HepG2 (cell line): ENCODE data around the gene TMEM219. TPM values are rescaled to one million over a fixed set of nuclear protein-coding genes. Genes with fewer than 3 reads are reported as not detected.

ENCODE experiments used
- AFF4 ChIP-seq: sonication (generic); formaldehyde crosslinking; IDR thresholded peaks from 2 replicates; pipeline ENCODE4 v1.4.0; 2020; ENCODE audit warnings: missing genetic modification reagents
- ATF2 ChIP-seq: sonication (generic); formaldehyde crosslinking; IDR thresholded peaks from 2 replicates; pipeline ENCODE4 v1.4.0; 2020; ENCODE audit warnings: missing genetic modification reagents
- CENPT ChIP-seq: sonication (generic); formaldehyde crosslinking; IDR thresholded peaks from 2 replicates; pipeline ENCODE4 v1.8.0; 2022; ENCODE audit warnings: low read depth, mild to moderate bottlenecking, moderate library complexity, missing genetic modification reagents
- GPN1 ChIP-seq: sonication (generic); formaldehyde crosslinking; IDR thresholded peaks from 2 replicates; pipeline ENCODE4 v1.5.1; 2020; ENCODE audit warnings: missing genetic modification reagents, borderline replicate concordance
- IRF1 ChIP-seq: sonication (generic); formaldehyde crosslinking; IDR thresholded peaks from 2 replicates; pipeline ENCODE4 v1.4.0; 2020; ENCODE audit warnings: low read depth, mild to moderate bottlenecking, missing genetic modification reagents
- KDM5A ChIP-seq: fragments of 200-600 bp; sonication (generic); IDR thresholded peaks from 2 replicates; pipeline ENCODE4 v1.7.0; 2018; ENCODE audit warnings: antibody characterized with exemption, mild to moderate bottlenecking, low read length, borderline replicate concordance
- MTERF4 ChIP-seq: sonication (generic); formaldehyde crosslinking; IDR thresholded peaks from 2 replicates; pipeline ENCODE4 v1.8.0; 2023; ENCODE audit warnings: mild to moderate bottlenecking, missing genetic modification reagents
- NFKB2 ChIP-seq: sonication (generic); formaldehyde crosslinking; IDR thresholded peaks from 2 replicates; pipeline ENCODE4 v1.4.0; 2020; ENCODE audit warnings: missing genetic modification reagents, borderline replicate concordance
- PRPF4 ChIP-seq: fragments of 200-400 bp; formaldehyde crosslinking; IDR thresholded peaks from 2 replicates; pipeline ENCODE4 v1.6.1; 2016; ENCODE audit warnings: low read length, low read depth; ENCODE audit not compliant: poor library complexity, severe bottlenecking
- RBM22 ChIP-seq: fragments of 200-400 bp; formaldehyde crosslinking; optimal IDR thresholded peaks from 2 replicates; pipeline ENCODE3; 2017; ENCODE audit warnings: mild to moderate bottlenecking, low read length, moderate library complexity
- TOPORS ChIP-seq: sonication (generic); formaldehyde crosslinking; IDR thresholded peaks from 2 replicates; pipeline ENCODE4 v1.8.0; 2023; ENCODE audit warnings: mild to moderate bottlenecking, missing genetic modification reagents
- TP53 ChIP-seq: sonication (generic); formaldehyde crosslinking; conservative IDR thresholded peaks from 2 replicates; pipeline ENCODE4 v1.4.0; 2020; ENCODE audit warnings: missing genetic modification reagents
- ZBTB25 ChIP-seq: IDR thresholded peaks from 2 replicates; pipeline ENCODE4 v1.6.1; 2018; ENCODE audit warnings: missing genetic modification reagents
- ZFP1 ChIP-seq: IDR thresholded peaks from 2 replicates; pipeline ENCODE4 v1.6.1; 2016
- ZFP36 ChIP-seq: fragments of 150-350 bp; IDR thresholded peaks from 2 replicates; pipeline ENCODE4 v1.6.1; 2018; ENCODE audit warnings: borderline replicate concordance, low read length, low read depth; ENCODE audit not compliant: partially characterized antibody
- ZNF350 ChIP-seq: sonication (generic); formaldehyde crosslinking; IDR thresholded peaks from 2 replicates; pipeline ENCODE4 v1.4.0; 2020; ENCODE audit warnings: mild to moderate bottlenecking, low read depth, missing genetic modification reagents, borderline replicate concordance
- ZNF569 ChIP-seq: sonication (generic); formaldehyde crosslinking; IDR thresholded peaks from 2 replicates; pipeline ENCODE4 v1.5.0; 2020; ENCODE audit warnings: mild to moderate bottlenecking, missing genetic modification reagents, moderate library complexity, borderline replicate concordance
- ZNF691 ChIP-seq: sonication (generic); formaldehyde crosslinking; IDR thresholded peaks from 2 replicates; pipeline ENCODE4 v1.4.0; 2020; ENCODE audit warnings: missing genetic modification reagents, low read depth, mild to moderate bottlenecking, borderline replicate concordance
- ZNF761 ChIP-seq: sonication (generic); formaldehyde crosslinking; conservative IDR thresholded peaks from 2 replicates; pipeline ENCODE4 v1.4.0; 2020; ENCODE audit warnings: mild to moderate bottlenecking, missing genetic modification reagents
- ZNF839 ChIP-seq: sonication (generic); formaldehyde crosslinking; IDR thresholded peaks from 2 replicates; pipeline ENCODE4 v1.4.0; 2020; ENCODE audit warnings: missing genetic modification reagents, mild to moderate bottlenecking, borderline replicate concordance
- polyA plus RNA-seq, 8 experiments: library from polyadenylated mRNA; depleted of rRNA in 3 of 8; stranded (reverse) in 7 of 8; unstranded in 1 of 8; fragments of >200 nt; fragmentation: Illumina TruSeq in 4 of 8; extraction: Trizol in 4 of 8; gene quantifications; 2 replicates each; pipeline versions ENCODE4 v1.2.1 to v1.2.3, GENCODE V29; 2011 to 2016; ENCODE audit warnings: low read depth in 4 of 8, missing spikeins in 1 of 8, mixed read lengths in 1 of 8; ENCODE audit not compliant: insufficient read depth in 1 of 8
- total RNA-seq, 5 experiments: library from RNA; depleted of rRNA; stranded (reverse); fragments of >200 nt; fragmentation: Illumina TruSeq; extraction: Trizol; gene quantifications; 2 replicates each; pipeline ENCODE4 v1.2.3, GENCODE V29; 2016; ENCODE audit warnings: low read depth in 1 of 5

Gene TMEM219
- total and polyA plus RNA-seq, 2 of the 13 experiments (the other 11 are each of a cell fraction or from before 2014, with no cell fraction given) = 105 to 115 TPM

GRCh38 chr16:29995324-29995910 is 33.5 kb downstream of the TMEM219 start, which contains the start of gene HIRIP3 (continued):
- TF ChIP-seq ZNF691 (CRISPR knock-in tag) = 0 out of 2 replicates have a peak, but pooled peaks have one; percentile 43
- TF ChIP-seq AFF4 (CRISPR knock-in tag) = peak; percentile 55; the same call in 1 of the 2 replicates
- no peak for TF ChIP-seq KDM5A
- no peak for TF ChIP-seq CENPT
- TF ChIP-seq ZNF839 (CRISPR knock-in tag) = peak; percentile 40; the same call in 1 of the 2 replicates
- TF ChIP-seq ZFP1 (CRISPR knock-in tag) = no peak
- peak; percentile 85; the same call in 1 of the 2 replicates for TF ChIP-seq GPN1 (CRISPR knock-in tag)
- no peak; the same call in 1 of the 2 replicates for TF ChIP-seq ZNF569 (CRISPR knock-in tag)
- no peak for TF ChIP-seq ZNF350
- TF ChIP-seq RBM22 = no peak
- TF ChIP-seq ZNF761 (CRISPR knock-in tag) = no peak
- TF ChIP-seq ZFP36 = no peak
- 0 out of 2 replicates have a peak, but pooled peaks have one; percentile 72 for TF ChIP-seq TP53 (CRISPR knock-in tag)
- TF ChIP-seq ZBTB25 (CRISPR knock-in tag) = no peak
- TF ChIP-seq ATF2 (CRISPR knock-in tag) = peak; percentile 33; the same call in 1 of the 2 replicates
- TF ChIP-seq PRPF4 = no peak
- peak; percentile 76; the same call in 1 of the 2 replicates for TF ChIP-seq MTERF4 (CRISPR knock-in tag)
- no peak for TF ChIP-seq IRF1 (CRISPR knock-in tag)
- TF ChIP-seq NFKB2 (CRISPR knock-in tag) = peak; percentile 57; the same call in 1 of the 2 replicates
- TF ChIP-seq TOPORS (CRISPR knock-in tag) = peak; percentile 10; the same call in 1 of the 2 replicates
